ENCODE results near the gene PTMA.

DNA sequence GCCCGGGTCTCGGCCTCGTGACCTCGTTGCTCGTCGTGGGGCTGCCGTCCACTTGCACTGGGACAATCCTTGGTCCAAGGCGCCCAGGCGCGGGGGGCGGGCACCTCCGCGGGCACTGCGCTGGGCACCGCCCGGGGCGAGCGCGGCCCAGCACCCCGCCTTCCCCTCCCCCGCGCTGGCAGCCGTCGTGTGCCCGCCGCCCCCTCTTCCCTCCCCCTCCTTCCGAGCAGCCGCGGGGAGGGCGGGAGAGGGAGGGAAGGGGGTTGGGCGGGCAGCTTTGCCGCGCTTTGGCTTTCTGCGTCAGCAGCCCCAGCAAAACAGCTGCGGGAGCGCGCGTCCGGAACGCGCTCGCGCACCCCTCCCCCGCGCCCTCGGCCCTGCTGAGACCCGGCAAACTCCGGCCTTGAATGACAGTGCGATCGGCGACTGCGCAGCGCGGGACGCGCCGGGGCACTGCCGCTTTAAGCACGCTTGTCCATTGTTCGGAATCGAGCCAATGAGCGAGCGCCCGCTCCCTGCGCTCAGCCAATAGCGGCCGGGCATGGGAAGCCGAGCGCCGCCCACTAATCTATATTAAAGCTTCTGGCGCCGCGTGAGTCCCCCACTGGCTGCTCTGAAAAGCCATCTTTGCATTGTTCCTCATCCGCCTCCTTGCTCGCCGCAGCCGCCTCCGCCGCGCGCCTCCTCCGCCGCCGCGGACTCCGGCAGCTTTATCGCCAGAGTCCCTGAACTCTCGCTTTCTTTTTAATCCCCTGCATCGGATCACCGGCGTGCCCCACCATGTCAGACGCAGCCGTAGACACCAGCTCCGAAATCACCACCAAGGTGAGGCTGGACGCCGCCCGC lies at the start of gene PTMA:
- TF ChIP-seq, protein P1, sequence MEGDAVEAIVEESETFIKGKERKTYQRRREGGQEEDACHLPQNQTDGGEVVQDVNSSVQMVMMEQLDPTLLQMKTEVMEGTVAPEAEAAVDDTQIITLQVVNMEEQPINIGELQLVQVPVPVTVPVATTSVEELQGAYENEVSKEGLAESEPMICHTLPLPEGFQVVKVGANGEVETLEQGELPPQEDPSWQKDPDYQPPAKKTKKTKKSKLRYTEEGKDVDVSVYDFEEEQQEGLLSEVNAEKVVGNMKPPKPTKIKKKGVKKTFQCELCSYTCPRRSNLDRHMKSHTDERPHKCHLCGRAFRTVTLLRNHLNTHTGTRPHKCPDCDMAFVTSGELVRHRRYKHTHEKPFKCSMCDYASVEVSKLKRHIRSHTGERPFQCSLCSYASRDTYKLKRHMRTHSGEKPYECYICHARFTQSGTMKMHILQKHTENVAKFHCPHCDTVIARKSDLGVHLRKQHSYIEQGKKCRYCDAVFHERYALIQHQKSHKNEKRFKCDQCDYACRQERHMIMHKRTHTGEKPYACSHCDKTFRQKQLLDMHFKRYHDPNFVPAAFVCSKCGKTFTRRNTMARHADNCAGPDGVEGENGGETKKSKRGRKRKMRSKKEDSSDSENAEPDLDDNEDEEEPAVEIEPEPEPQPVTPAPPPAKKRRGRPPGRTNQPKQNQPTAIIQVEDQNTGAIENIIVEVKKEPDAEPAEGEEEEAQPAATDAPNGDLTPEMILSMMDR (IDR thresholded peaks at IDR 0.05; ENCODE audit: low read length), result no peak
- TF ChIP-seq EZH2 (optimal IDR thresholded peaks at IDR 0.05; ENCODE audit: low read depth, low read length) (no peak), EZH2phosphoT487 (IDR thresholded peaks at IDR 0.05; ENCODE audit: low read length) (no peak)

Measured in MM.1S (cell line).